ENCODE measurements around the gene KIF17. TPM values are rescaled to one million over a fixed set of nuclear protein-coding genes. Genes with fewer than 3 reads are reported as not detected.

The KIF17 gene
- total RNA-seq, 1 experiment from 2014 or later: 5.1 TPM

DNA sequence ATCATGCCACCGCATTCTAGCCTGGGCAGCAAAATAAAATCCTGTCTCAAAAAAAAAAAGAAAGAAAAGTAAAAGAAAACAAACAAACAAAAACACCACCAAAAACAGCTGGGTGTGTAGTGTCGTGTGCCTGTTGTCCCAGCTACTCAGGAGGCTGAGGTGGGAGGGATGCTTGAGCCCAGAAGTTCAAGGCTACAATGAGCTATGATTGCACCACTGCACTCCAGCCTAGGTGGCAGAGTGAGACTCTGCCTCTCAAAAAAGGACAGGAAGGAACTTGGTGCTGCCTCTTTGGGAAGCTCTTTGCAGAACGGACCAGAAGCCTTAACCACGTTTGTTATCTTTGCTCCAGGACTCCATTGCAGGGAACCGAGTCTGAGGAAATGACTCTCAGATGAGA is 11.0 kb downstream of the KIF17 start:
- Histone ChIP-seq H3K23me2 (ENCODE audit: insufficient read length, low read depth, low read length, poor library complexity, severe bottlenecking) (no peaks in the 10 kb centered on the region), H2AFZ (ENCODE audit: low read length) (no peak overlapping the region), H3T11ph (ENCODE audit: low read length) (no peak overlapping the region), H3K4ac (ENCODE audit: low read depth, low read length) (no peak overlapping the region), H3K18ac (ENCODE audit: insufficient read length, low read depth, low read length) (no peak overlapping the region), H3K14ac (ENCODE audit: insufficient read depth, low read length) (no peak overlapping the region), H3K4me2 (ENCODE audit: insufficient read depth, insufficient read length, low read length) (no peak overlapping the region), H3K79me2 (ENCODE audit: insufficient read depth, low read length) (no peaks in the 10 kb centered on the region), H4K5ac (ENCODE audit: insufficient read length, low read depth, low read length) (no peak overlapping the region), H4K8ac (replicated peaks; ENCODE audit: insufficient read length, low read depth, low read length) (no peak overlapping the region), H3K27ac (ENCODE audit: insufficient read length, low read depth, low read length) (no peak overlapping the region), H4K91ac (ENCODE audit: insufficient read length, low read depth, low read length) (no peak overlapping the region), H3K9me3 (ENCODE audit: control insufficient read depth, low read depth, low read length) (no peaks in the 10 kb centered on the region), H2BK120ac (ENCODE audit: low read depth, low read length, poor library complexity, severe bottlenecking) (no peak overlapping the region), H3K56ac (ENCODE audit: insufficient read length, low read depth, low read length) (no peak overlapping the region), H2BK12ac (ENCODE audit: insufficient read length, low read depth, low read length) (no peak overlapping the region), H2BK20ac (ENCODE audit: low read depth, low read length, poor library complexity, severe bottlenecking) (no peak overlapping the region), H3K23ac (ENCODE audit: insufficient read length, low read depth, low read length) (no peak overlapping the region), H2BK15ac (ENCODE audit: low read depth, low read length) (no peak overlapping the region), H3K27me3 (ENCODE audit: insufficient read depth, low read length) (no peaks in the 10 kb centered on the region), H3K9ac (ENCODE audit: extremely low read depth, insufficient read length, low read length) (no peak overlapping the region), H2AK5ac (ENCODE audit: insufficient read length, low read length) (no peak overlapping the region), H3K4me1 (ENCODE audit: insufficient read depth, low read length) (no peaks in the 10 kb centered on the region), H3K79me1 (ENCODE audit: insufficient read depth, low read depth, low read length, poor library complexity, severe bottlenecking) (no peaks in the 10 kb centered on the region), H4K20me1 (ENCODE audit: control insufficient read depth, insufficient read depth, insufficient read length) (no peaks in the 10 kb centered on the region), H2BK5ac (ENCODE audit: insufficient read length, low read length) (no peak overlapping the region)
- no CpG with 5 or more reads among the region's 5 CpGs for WGBS (ENCODE audit: extremely low coverage, insufficient read length, low lambda C conversion rate)
- Mint-ChIP-seq H3K27ac (no peak overlapping the region), H3K27me3 (ENCODE audit: low read depth) (no peaks in the 10 kb centered on the region), H3K4me3 (no peak overlapping the region), H3K4me1 (no peaks in the 10 kb centered on the region), H3K9me3 (no peaks in the 10 kb centered on the region), H3K36me3 (ENCODE audit: insufficient read depth in 1 of 3, low read depth in 3 of 3) (peaks cover 5 to 36% (median 8%) of the 10 kb centered on the region in 3 experiments; a peak in 4 of 7 replicates)
- no peak for DNase-seq
- TF ChIP-seq, protein P1, sequence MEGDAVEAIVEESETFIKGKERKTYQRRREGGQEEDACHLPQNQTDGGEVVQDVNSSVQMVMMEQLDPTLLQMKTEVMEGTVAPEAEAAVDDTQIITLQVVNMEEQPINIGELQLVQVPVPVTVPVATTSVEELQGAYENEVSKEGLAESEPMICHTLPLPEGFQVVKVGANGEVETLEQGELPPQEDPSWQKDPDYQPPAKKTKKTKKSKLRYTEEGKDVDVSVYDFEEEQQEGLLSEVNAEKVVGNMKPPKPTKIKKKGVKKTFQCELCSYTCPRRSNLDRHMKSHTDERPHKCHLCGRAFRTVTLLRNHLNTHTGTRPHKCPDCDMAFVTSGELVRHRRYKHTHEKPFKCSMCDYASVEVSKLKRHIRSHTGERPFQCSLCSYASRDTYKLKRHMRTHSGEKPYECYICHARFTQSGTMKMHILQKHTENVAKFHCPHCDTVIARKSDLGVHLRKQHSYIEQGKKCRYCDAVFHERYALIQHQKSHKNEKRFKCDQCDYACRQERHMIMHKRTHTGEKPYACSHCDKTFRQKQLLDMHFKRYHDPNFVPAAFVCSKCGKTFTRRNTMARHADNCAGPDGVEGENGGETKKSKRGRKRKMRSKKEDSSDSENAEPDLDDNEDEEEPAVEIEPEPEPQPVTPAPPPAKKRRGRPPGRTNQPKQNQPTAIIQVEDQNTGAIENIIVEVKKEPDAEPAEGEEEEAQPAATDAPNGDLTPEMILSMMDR (conservative IDR thresholded peaks at IDR 0.05): no peak

Data from H9 (cell line).